NT2/D1 (cell line): ENCODE results near the gene OSBP2.

Experiments
- YY1 ChIP-seq: IDR thresholded peaks from 2 replicates; pipeline ENCODE4 v1.6.1; 2011; ENCODE audit not compliant: insufficient read length, insufficient read depth
- ZNF274 ChIP-seq: IDR thresholded peaks from 2 replicates; pipeline ENCODE4 v1.6.1; 2011; ENCODE audit warnings: mild to moderate bottlenecking, low read depth, low read length

- TF ChIP-seq ZNF274: no peak
- TF ChIP-seq YY1: no peak
Observed at GRCh38 chr22:30680991-30681770, 13.5 kb upstream of the OSBP2 start.
